ENCODE data around the gene LIF. TPM values are rescaled to one million over a fixed set of nuclear protein-coding genes. Genes with fewer than 3 reads are reported as not detected.

LIF gene
- total and polyA plus RNA-seq, 2 of the 4 experiments (the other 2 are of a cell fraction), result 130 to 214 TPM

DNA sequence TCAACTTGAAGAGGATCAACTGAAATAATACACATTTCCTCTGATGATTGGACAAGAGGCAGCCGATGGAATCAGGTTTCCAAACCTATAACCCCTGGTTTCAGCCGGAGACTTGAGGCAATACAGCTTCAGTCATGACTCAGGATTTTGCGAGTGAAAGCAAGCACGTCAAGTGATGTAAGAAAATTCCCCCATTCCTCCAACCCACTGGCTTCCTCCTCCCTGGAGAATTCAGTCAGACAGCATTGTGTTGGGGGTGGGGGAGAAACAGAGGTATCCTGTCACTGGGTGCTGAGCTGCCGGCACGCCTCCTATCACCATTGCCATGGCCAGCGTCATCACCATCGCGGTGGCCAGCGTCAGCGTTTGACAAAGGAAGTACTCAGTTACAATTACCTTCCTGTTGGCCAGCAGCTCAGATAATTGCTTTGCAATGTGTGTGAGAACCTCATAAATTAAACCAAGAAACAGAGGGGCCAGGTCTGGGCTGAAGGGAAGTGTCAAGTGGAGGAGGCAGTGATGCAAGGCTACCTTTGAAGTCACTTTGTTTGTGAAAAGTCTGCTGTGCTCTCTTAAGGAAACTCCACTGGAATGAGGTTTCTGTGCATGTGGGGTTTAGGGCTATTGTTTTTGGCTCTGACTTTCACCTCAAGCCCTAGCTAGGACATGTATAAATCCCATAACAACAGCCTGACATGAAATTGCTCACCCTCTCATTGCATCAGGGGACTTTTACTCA lies 50.2 kb downstream of the LIF start:
- in situ Hi-C loops (cut with MboI; ENCODE audit: low sequenced_read_pairs) (no loop called here), intact Hi-C loops (cut with micrococcal nuclease) (loop anchor here (1.0 to 5.0 kb wide), 3 partner anchors 9 to 82 kb away; no protein-coding TSS in a partner anchor), dilution Hi-C loops (cut with HindIII; ENCODE audit: low sequenced_read_pairs, unreplicated experiment) (no loop called here)
- H3K56ac ChIP-seq (ENCODE audit: extremely low read depth, insufficient read depth, low read length), result peak overlapping the region; percentile 98
- peak overlapping the region; percentile 48 for H3K9ac ChIP-seq (ENCODE audit: low read depth, low read length)
- H3K79me1 ChIP-seq (ENCODE audit: low read depth in 1 of 2, low read length in 2 of 2), result no peaks in the 10 kb centered on the region
- POLR2A ChIA-PET (ENCODE audit: unreplicated experiment), result interaction anchor here (0.5 to 2.3 kb wide), 8 partner anchors 9 to 1409 kb away, joined by 3 to 8 read pairs (median 4); no protein-coding TSS in a partner anchor
- H3K4me1 ChIP-seq (ENCODE audit: control insufficient read depth, insufficient read depth, low read length), result peaks cover 25% of the 10 kb centered on the region
- ATAC-seq (ENCODE audit: low read depth) (peak; percentile 83), DNase-seq (peak; percentile 100)
- H3K14ac ChIP-seq (replicated peaks; ENCODE audit: low read depth, low read length), result peak overlapping the region; percentile 91
- peak overlapping the region; percentile 94 for H3K4ac ChIP-seq (ENCODE audit: low read depth, low read length)
- peak overlapping the region; percentile 27 for H3K4me2 ChIP-seq (ENCODE audit: low read depth, low read length)
- peak overlapping the region; percentile 78 for H3K18ac ChIP-seq (ENCODE audit: low read depth, low read length)
- H3K27me3 ChIP-seq (ENCODE audit: control insufficient read depth, insufficient read depth, low read length), result no peaks in the 10 kb centered on the region
- peak overlapping the region; percentile 94 for H4K91ac ChIP-seq (ENCODE audit: insufficient read depth, low read depth, low read length)
- H3K4me3 ChIP-seq (ENCODE audit: insufficient read depth, low read depth, low read length), result no peak overlapping the region
- H3K9me3 ChIP-seq (ENCODE audit: control insufficient read depth, insufficient read depth, low read length), result no peaks in the 10 kb centered on the region
- no TSS peak for BruUV-seq (replicated peaks)
- peak overlapping the region; percentile 72 for H2AFZ ChIP-seq (replicated peaks; ENCODE audit: low read length, poor library complexity)
- peaks cover 24% of the 10 kb centered on the region for H3K9me1 ChIP-seq (ENCODE audit: insufficient read depth, low read length)
- 0% methylated on average over 1 of the region's 11 CpGs; no CpG with 5 or more reads in 1 of the 2 experiments for WGBS, 2 experiments (ENCODE audit: extremely low coverage in 2 of 2, insufficient read length in 1 of 2)
- H2AK9ac ChIP-seq (replicated peaks; ENCODE audit: low read depth, low read length, poor library complexity), result peak overlapping the region; percentile 93
- H3K36me3 ChIP-seq (ENCODE audit: control insufficient read depth, insufficient read depth, low read length), result no peaks in the 10 kb centered on the region
- H2BK5ac ChIP-seq (ENCODE audit: low read depth, low read length, poor library complexity, severe bottlenecking), result peak overlapping the region; percentile 99
- H4K20me1 ChIP-seq (ENCODE audit: insufficient read depth, low read length), result peaks cover 4% of the 10 kb centered on the region; the same call in 1 of the 2 replicates
- CTCF ChIA-PET, result interaction anchor here (0.6 to 1.4 kb wide), 3 partner anchors 9 to 88 kb away, joined by 4 to 7 read pairs (median 5); no protein-coding TSS in a partner anchor
- peak overlapping the region; percentile 89 for H3K27ac ChIP-seq (ENCODE audit: insufficient read depth, low read length)
- H2BK120ac ChIP-seq (ENCODE audit: low read depth, low read length), result peak overlapping the region; percentile 99
- peak overlapping the region; percentile 98 for H2BK20ac ChIP-seq (ENCODE audit: low read depth, low read length)
- H2BK15ac ChIP-seq (ENCODE audit: low read depth, low read length), result peak overlapping the region; percentile 21; the same call in 2 of the 3 replicates
- peak overlapping the region; percentile 81 for H2AK5ac ChIP-seq (ENCODE audit: low read depth, low read length)
- H4K8ac ChIP-seq (ENCODE audit: low read depth in 2 of 2, low read length in 2 of 2), result peak overlapping the region; percentile 33 to 99
- peak overlapping the region; percentile 93 for H3K23ac ChIP-seq (ENCODE audit: low read depth, low read length)
- peak overlapping the region; percentile 50 for H4K5ac ChIP-seq (ENCODE audit: low read depth, low read length)
- TF ChIP-seq FOS (IDR thresholded peaks at IDR 0.05; ENCODE audit: low read depth, low read length) (peak; percentile 92), SMC3 (IDR thresholded peaks at IDR 0.05; ENCODE audit: low read depth, low read length) (no peak), MAZ (IDR thresholded peaks at IDR 0.05; ENCODE audit: borderline replicate concordance, low read depth, low read length) (peak; percentile 87), POLR2A (IDR thresholded peaks at IDR 0.05; ENCODE audit: low read depth, low read length) (no peak), MAFK (IDR thresholded peaks at IDR 0.05; ENCODE audit: low read depth, low read length) (peak; percentile 53), RAD21 (IDR thresholded peaks at IDR 0.05; ENCODE audit: low read length) (peak; percentile 28; the same call in 1 of the 2 replicates), RCOR1 (IDR thresholded peaks at IDR 0.05; ENCODE audit: insufficient replicate concordance, low read length) (no peak), RFX5 (IDR thresholded peaks at IDR 0.05; ENCODE audit: low read depth, low read length) (no peak), MXI1 (IDR thresholded peaks at IDR 0.05; ENCODE audit: borderline replicate concordance, low read depth, low read length) (peak; percentile 18; the same call in 1 of the 2 replicates), NFE2L2 (IDR thresholded peaks at IDR 0.05; ENCODE audit: low read depth, low read length) (peak; percentile 96), CEBPB (IDR thresholded peaks at IDR 0.05; ENCODE audit: low read depth, low read length) (peak; percentile 94), CHD1 (IDR thresholded peaks at IDR 0.05; ENCODE audit: low read depth, low read length) (no peak; the same call in 1 of the 2 replicates)
- TF ChIP-seq, protein P1, sequence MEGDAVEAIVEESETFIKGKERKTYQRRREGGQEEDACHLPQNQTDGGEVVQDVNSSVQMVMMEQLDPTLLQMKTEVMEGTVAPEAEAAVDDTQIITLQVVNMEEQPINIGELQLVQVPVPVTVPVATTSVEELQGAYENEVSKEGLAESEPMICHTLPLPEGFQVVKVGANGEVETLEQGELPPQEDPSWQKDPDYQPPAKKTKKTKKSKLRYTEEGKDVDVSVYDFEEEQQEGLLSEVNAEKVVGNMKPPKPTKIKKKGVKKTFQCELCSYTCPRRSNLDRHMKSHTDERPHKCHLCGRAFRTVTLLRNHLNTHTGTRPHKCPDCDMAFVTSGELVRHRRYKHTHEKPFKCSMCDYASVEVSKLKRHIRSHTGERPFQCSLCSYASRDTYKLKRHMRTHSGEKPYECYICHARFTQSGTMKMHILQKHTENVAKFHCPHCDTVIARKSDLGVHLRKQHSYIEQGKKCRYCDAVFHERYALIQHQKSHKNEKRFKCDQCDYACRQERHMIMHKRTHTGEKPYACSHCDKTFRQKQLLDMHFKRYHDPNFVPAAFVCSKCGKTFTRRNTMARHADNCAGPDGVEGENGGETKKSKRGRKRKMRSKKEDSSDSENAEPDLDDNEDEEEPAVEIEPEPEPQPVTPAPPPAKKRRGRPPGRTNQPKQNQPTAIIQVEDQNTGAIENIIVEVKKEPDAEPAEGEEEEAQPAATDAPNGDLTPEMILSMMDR (conservative IDR thresholded peaks at IDR 0.05; ENCODE audit: low read depth, low read length), result no peak
- TF ChIP-seq, protein P2, sequence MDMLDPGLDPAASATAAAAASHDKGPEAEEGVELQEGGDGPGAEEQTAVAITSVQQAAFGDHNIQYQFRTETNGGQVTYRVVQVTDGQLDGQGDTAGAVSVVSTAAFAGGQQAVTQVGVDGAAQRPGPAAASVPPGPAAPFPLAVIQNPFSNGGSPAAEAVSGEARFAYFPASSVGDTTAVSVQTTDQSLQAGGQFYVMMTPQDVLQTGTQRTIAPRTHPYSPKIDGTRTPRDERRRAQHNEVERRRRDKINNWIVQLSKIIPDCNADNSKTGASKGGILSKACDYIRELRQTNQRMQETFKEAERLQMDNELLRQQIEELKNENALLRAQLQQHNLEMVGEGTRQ (IDR thresholded peaks at IDR 0.05; ENCODE audit: low read depth, low read length), result no peak
